ENCODE measurements around the gene RPL37. TPM values are rescaled to one million over a fixed set of nuclear protein-coding genes. Genes with fewer than 3 reads are reported as not detected.

RPL37 gene
- total RNA-seq, 2 donors from 2014 or later: 1,411 to 1,439 TPM

DNA sequence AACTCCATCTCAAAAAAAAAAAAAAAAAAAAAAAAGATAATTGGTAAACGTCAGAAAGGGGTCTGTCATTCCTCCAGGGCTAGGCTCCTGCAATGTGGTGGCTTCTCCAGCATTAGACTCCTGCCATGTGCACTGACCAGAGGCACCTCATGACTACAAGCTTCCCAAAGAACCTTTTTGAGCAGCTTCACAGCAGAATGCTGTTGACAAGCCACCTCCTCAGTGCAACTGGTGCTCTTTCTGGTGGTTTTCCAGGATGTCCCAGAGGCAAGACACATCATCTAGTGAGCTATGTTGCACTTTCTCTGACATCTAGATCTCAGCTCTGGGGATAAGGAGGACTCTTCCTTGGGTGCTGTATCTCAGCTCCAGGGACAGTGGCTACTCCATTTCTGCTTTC, 11.6 kb downstream of the RPL37 start:
- H3K27me3 ChIP-seq (ENCODE audit: control insufficient read depth, insufficient read depth, low read length, poor library complexity, severe bottlenecking): no peaks in the 10 kb centered on the region
- Mint-ChIP-seq H3K4me3 (no peak overlapping the region), H3K4me1 (peaks cover 21% of the 10 kb centered on the region), H3K9me3 (no peaks in the 10 kb centered on the region), H3K27me3 (ENCODE audit: insufficient read depth) (no peaks in the 10 kb centered on the region), H3K27ac (no peak overlapping the region), H3K36me3 (ENCODE audit: low read depth) (peaks cover 25% of the 10 kb centered on the region)
- TF ChIP-seq CTCF (conservative IDR thresholded peaks at IDR 0.05): no peak
- H3K9ac ChIP-seq (ENCODE audit: extremely low read depth, low read length, poor library complexity, severe bottlenecking): no peak overlapping the region
- no peak overlapping the region for H3K4me3 ChIP-seq (ENCODE audit: low read length)
- DNase-seq: no peak
- H3K36me3 ChIP-seq (ENCODE audit: control insufficient read depth, insufficient read depth, low read length): peaks cover 29% of the 10 kb centered on the region
- 56% methylated on average over 1 of the region's 1 CpG; no CpG with 5 or more reads in 1 of the 2 experiments for WGBS, 2 experiments (ENCODE audit: insufficient coverage in 1 of 2, insufficient read length in 1 of 2)
- H3K9me3 ChIP-seq (ENCODE audit: control insufficient read depth, low read length): no peaks in the 10 kb centered on the region
- no peak overlapping the region for H3K27ac ChIP-seq (ENCODE audit: low read depth, low read length)
- peaks cover 7% of the 10 kb centered on the region for H3K4me1 ChIP-seq (ENCODE audit: control insufficient read depth, insufficient read depth, low read length)

DNA sequence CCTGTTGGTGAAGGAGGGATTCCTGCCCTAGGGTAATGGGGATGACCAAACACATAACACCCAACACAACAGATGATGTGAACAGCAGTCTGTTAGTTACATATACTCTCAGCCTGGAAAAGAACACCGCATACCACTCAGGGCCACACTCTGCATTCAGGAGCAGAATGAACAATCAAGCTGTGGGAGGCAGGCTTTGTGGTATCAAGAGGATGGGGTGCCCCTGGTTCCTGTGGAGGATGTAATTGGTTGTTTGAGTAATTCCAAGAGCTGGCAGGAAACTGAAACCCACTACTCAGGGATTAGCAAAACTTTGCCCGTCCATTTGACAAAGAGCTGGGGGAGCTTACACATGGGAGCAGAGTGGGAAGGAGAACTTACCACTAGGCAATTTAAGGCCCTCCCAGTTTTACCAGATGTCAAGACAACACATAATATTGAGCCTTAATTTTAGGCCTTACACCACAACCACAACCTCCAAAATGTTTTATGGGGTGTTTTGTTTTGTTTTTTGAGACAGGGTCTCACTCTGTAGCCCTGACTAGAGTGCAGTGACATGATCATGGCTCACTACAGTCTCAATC, 21.2 kb downstream of the RPL37 start:
- Histone ChIP-seq H3K36me3 (ENCODE audit: control insufficient read depth, insufficient read depth, low read length) (no peaks in the 10 kb centered on the region), H3K4me3 (ENCODE audit: low read length) (no peak overlapping the region), H3K27me3 (ENCODE audit: control insufficient read depth, insufficient read depth, low read length, poor library complexity, severe bottlenecking) (no peaks in the 10 kb centered on the region), H3K4me1 (ENCODE audit: control insufficient read depth, insufficient read depth, low read length) (no peaks in the 10 kb centered on the region), H3K27ac (ENCODE audit: low read depth, low read length) (no peak overlapping the region), H3K9ac (ENCODE audit: extremely low read depth, low read length, poor library complexity, severe bottlenecking) (no peak overlapping the region), H3K9me3 (ENCODE audit: control insufficient read depth, low read length) (no peaks in the 10 kb centered on the region)
- Mint-ChIP-seq H3K36me3 (ENCODE audit: low read depth) (no peaks in the 10 kb centered on the region), H3K27me3 (ENCODE audit: insufficient read depth) (no peaks in the 10 kb centered on the region), H3K4me3 (no peak overlapping the region), H3K27ac (no peak overlapping the region), H3K4me1 (peaks cover 2% of the 10 kb centered on the region), H3K9me3 (no peaks in the 10 kb centered on the region)
- TF ChIP-seq CTCF (conservative IDR thresholded peaks at IDR 0.05): no peak
- 98% methylated on average over 2 of the region's 2 CpGs; no CpG with 5 or more reads in 1 of the 2 experiments for WGBS, 2 experiments (ENCODE audit: insufficient coverage in 1 of 2, insufficient read length in 1 of 2)
- no peak for DNase-seq

DNA sequence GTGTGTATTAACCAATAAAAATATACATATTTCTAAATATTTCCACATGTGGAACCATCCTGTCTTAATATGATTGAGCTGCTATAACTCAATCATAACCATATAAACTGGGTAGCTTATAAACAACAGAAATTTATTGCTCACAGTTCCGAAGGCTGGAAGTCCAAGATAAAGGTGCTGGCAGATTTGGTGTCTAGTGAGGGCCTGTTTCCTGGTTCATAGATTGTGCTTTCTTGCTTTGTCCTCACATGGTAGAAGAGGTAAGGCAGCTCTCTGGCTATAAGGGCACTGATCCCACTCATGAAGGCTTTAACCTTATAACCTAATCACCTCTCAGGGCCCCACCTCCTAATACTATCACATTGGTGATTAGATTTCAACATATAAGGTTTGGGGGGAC, 22.9 kb downstream of the RPL37 start:
- no peaks in the 10 kb centered on the region for H3K27me3 Mint-ChIP-seq (ENCODE audit: insufficient read depth)
- H3K27me3 ChIP-seq (ENCODE audit: control insufficient read depth, insufficient read depth, low read length, poor library complexity, severe bottlenecking): no peaks in the 10 kb centered on the region
- H3K9ac ChIP-seq (ENCODE audit: extremely low read depth, low read length, poor library complexity, severe bottlenecking): no peak overlapping the region
- peaks cover 4% of the 10 kb centered on the region for H3K4me1 ChIP-seq (ENCODE audit: control insufficient read depth, insufficient read depth, low read length)
- no peak for DNase-seq
- H3K9me3 Mint-ChIP-seq: no peaks in the 10 kb centered on the region
- H3K4me3 ChIP-seq (ENCODE audit: low read length): no peak overlapping the region
- 20 to 41% methylated on average over 1 of the region's 1 CpG for WGBS, 2 experiments (ENCODE audit: insufficient coverage in 1 of 2, insufficient read length in 1 of 2)
- H3K27ac ChIP-seq (ENCODE audit: low read depth, low read length): no peak overlapping the region
- no peak for TF ChIP-seq CTCF (conservative IDR thresholded peaks at IDR 0.05)
- no peak overlapping the region for H3K4me3 Mint-ChIP-seq
- H3K4me1 Mint-ChIP-seq: peaks cover 10% of the 10 kb centered on the region
- no peaks in the 10 kb centered on the region for H3K9me3 ChIP-seq (ENCODE audit: control insufficient read depth, low read length)
- no peaks in the 10 kb centered on the region for H3K36me3 Mint-ChIP-seq (ENCODE audit: low read depth)
- no peaks in the 10 kb centered on the region for H3K36me3 ChIP-seq (ENCODE audit: control insufficient read depth, insufficient read depth, low read length)
- H3K27ac Mint-ChIP-seq: no peak overlapping the region
